RWPE1 (cell line): Measurements from ENCODE around the gene IMPG2.

Experiments used
- CTCF ChIA-PET: fragments of 350-600 bp; sonication (Branson Sonifier 250); formaldehyde crosslinking; extraction: SDS; loops from one replicate; lab custom pipeline; 2021; lab: Yijun Ruan, JAX
- POLR2A ChIA-PET: fragments of 400-600 bp; formaldehyde crosslinking; extraction: SDS; loops from one replicate; lab custom pipeline; 2020; ENCODE audit warnings: antibody characterized with exemption; ENCODE audit not compliant: low non-redundant PET; lab: Yijun Ruan, JAX
- DNase-seq: peaks from one replicate; pipeline ENCODE4 v3.0.0; 2012; ENCODE audit warnings: low spot score
- H3K27ac ChIP-seq: fragments of 450-650 bp; 2 replicates; pipeline ENCODE4 v1.5.1; 2017
- CTCF ChIP-seq: fragments of 450-650 bp; conservative IDR thresholded peaks from 2 replicates; pipeline ENCODE4 v1.5.1; 2017; ENCODE audit warnings: low read depth, mild to moderate bottlenecking

IMPG2 gene

GRCh38 chr3:101320475-101320874, at the start of gene IMPG2:
IMPG2 (minus strand) TSS chr3:101320575; CDS start chr3:101320372, 203 bp downstream.
- no peak for TF ChIP-seq CTCF
- ChIA-PET POLR2A (no interaction called here), CTCF (no interaction called here)
- H3K27ac ChIP-seq: no peak within 1 kb of the TSS
- DNase-seq: no peak

GRCh38 chr3:101362406-101362805, 42.0 kb upstream of the IMPG2 start:
- no peak overlapping the region for H3K27ac ChIP-seq
- CTCF ChIA-PET: no interaction called here
- no peak for TF ChIP-seq CTCF
- POLR2A ChIA-PET: no interaction called here
- DNase-seq: no peak

- CTCF ChIA-PET: no interaction called here
- TF ChIP-seq CTCF: no peak
- POLR2A ChIA-PET: no interaction called here
- DNase-seq: no peak
- H3K27ac ChIP-seq: no peak overlapping the region
Measured at GRCh38 chr3:101351829-101352228, 31.5 kb upstream of the IMPG2 start.

GRCh38 chr3:101340591-101340990, 20.2 kb upstream of the IMPG2 start:
- TF ChIP-seq CTCF: no peak
- ChIA-PET CTCF (no interaction called here), POLR2A (no interaction called here)
- DNase-seq: no peak
- H3K27ac ChIP-seq: no peak overlapping the region

- no peak overlapping the region for H3K27ac ChIP-seq
- TF ChIP-seq CTCF: no peak
- CTCF ChIA-PET: interaction anchor here (0.9 kb wide), 1 partner anchor 1610 kb away, joined by 3 read pairs; no protein-coding TSS in a partner anchor
- DNase-seq: no peak
- POLR2A ChIA-PET: no interaction called here
Measured at GRCh38 chr3:101333883-101334282, 13.5 kb upstream of the IMPG2 start.

- POLR2A ChIA-PET: no interaction called here
- H3K27ac ChIP-seq: no peak overlapping the region
- DNase-seq: no peak
- CTCF ChIA-PET: no interaction called here
- no peak for TF ChIP-seq CTCF
Measured at GRCh38 chr3:101329016-101329673, 8.8 kb upstream of the IMPG2 start.
